Neural progenitor cell (in vitro differentiated cells): Measurements from ENCODE around the gene CNTRL. TPM values are rescaled to one million over a fixed set of nuclear protein-coding genes. Genes with fewer than 3 reads are reported as not detected.
A peak's percentile ranks its signal among the peaks of the same experiment; 100 is the strongest.
"Not testable (repeated sequence)": the region's sequence is repeated elsewhere in the genome, so short reads cannot be mapped to it uniquely, and the experiment has no call there.

Experiments used
- DNase-seq: peaks from one replicate; pipeline ENCODE4 v3.0.0-alpha.2; 2016; ENCODE audit warnings: low spot score
- H2AFZ ChIP-seq: fragments of 200-600 bp; sonication (generic); replicated peaks from 2 replicates; pipeline ENCODE4 v1.6.1; 2016; ENCODE audit warnings: antibody characterized with exemption
- H3F3A ChIP-seq: fragments of 200-600 bp; sonication (generic); 2 replicates; pipeline ENCODE4 v1.6.1; 2016; ENCODE audit warnings: antibody characterized with exemption, low read depth
- H3K27ac ChIP-seq: fragments of 200-600 bp; sonication (generic); 2 replicates; pipeline ENCODE4 v1.5.1; 2016; ENCODE audit warnings: mild to moderate bottlenecking
- H3K27me3 ChIP-seq: fragments of 200-600 bp; sonication (generic); 2 replicates; pipeline ENCODE4 v1.6.1; 2016; ENCODE audit warnings: mild to moderate bottlenecking, moderate library complexity
- H3K36me3 ChIP-seq: fragments of 200-600 bp; sonication (generic); 2 replicates; pipeline ENCODE4 v1.5.1; 2016
- H3K4me1 ChIP-seq: fragments of 200-600 bp; sonication (generic); 2 replicates; pipeline ENCODE4 v1.6.1; 2016; ENCODE audit warnings: mixed run types
- H3K4me2 ChIP-seq: fragments of 200-600 bp; sonication (generic); 2 replicates; pipeline ENCODE4 v1.6.1; 2016
- H3K4me3 ChIP-seq: fragments of 200-600 bp; sonication (generic); 2 replicates; pipeline ENCODE4 v1.5.1; 2016
- H3K79me2 ChIP-seq: fragments of 200-600 bp; sonication (generic); 2 replicates; pipeline ENCODE4 v1.6.1; 2016; ENCODE audit warnings: low read depth
- H3K9ac ChIP-seq: fragments of 200-600 bp; sonication (generic); 2 replicates; pipeline ENCODE4 v1.6.1; 2016
- H3K9me3 ChIP-seq: fragments of 200-600 bp; sonication (generic); 2 replicates; pipeline ENCODE4 v1.5.1; 2016; ENCODE audit warnings: low read depth
- H4K20me1 ChIP-seq: fragments of 200-600 bp; sonication (generic); 2 replicates; pipeline ENCODE4 v1.6.1; 2016; ENCODE audit warnings: low read depth
- H3K27ac Mint-ChIP-seq: 3 replicates; pipeline ENCODE4 v1.8.0; 2021; ENCODE audit warnings: mixed read lengths
- H3K27me3 Mint-ChIP-seq: 2 replicates; pipeline ENCODE4 v1.8.0; 2022; ENCODE audit warnings: low read depth, mild to moderate bottlenecking, inconsistent platforms, moderate library complexity, mixed read lengths; ENCODE audit not compliant: insufficient read depth
- H3K36me3 Mint-ChIP-seq: 3 replicates; pipeline ENCODE4 v1.8.0; 2021; ENCODE audit warnings: mixed read lengths
- H3K4me1 Mint-ChIP-seq: 3 replicates; pipeline ENCODE4 v1.8.0; 2021; ENCODE audit warnings: mixed read lengths
- H3K4me3 Mint-ChIP-seq: 3 replicates; pipeline ENCODE4 v1.8.0; 2021; ENCODE audit warnings: mild to moderate bottlenecking, moderate library complexity, mixed read lengths
- H3K9me3 Mint-ChIP-seq: 3 replicates; pipeline ENCODE4 v1.8.0; 2020; ENCODE audit warnings: mixed read lengths
- CTCF ChIP-seq: fragments of 200-600 bp; sonication (generic); IDR thresholded peaks from 2 replicates; pipeline ENCODE4 v1.5.1; 2017; ENCODE audit warnings: antibody characterized with exemption, mild to moderate bottlenecking
- EZH2 ChIP-seq: fragments of 200-600 bp; sonication (generic); IDR thresholded peaks from 2 replicates; pipeline ENCODE4 v1.6.1; 2017; ENCODE audit warnings: antibody characterized with exemption, mild to moderate bottlenecking, moderate library complexity
- EZH2phosphoT487 ChIP-seq: fragments of 200-600 bp; sonication (generic); IDR thresholded peaks from 2 replicates; pipeline ENCODE4 v1.6.1; 2017; ENCODE audit warnings: antibody characterized with exemption
- total RNA-seq: library from RNA; depleted of rRNA; stranded (reverse); fragments of >200 nt; gene quantifications from 2 replicates; pipeline ENCODE4 v1.2.3, GENCODE V29; 2015; ENCODE audit warnings: low replicate concordance

The CNTRL gene
- total RNA-seq, 1 donor from 2014 or later: 45.4 TPM

- Mint-ChIP-seq H3K9me3 (peaks cover 12% of the 10 kb centered on the region), H3K36me3 (peaks cover 25% of the 10 kb centered on the region), H3K27me3 (peaks cover 2% of the 10 kb centered on the region), H3K4me3 (no peak overlapping the region), H3K4me1 (peaks cover 22% of the 10 kb centered on the region), H3K27ac (peak overlapping the region; percentile 17)
- H3K4me1 ChIP-seq: peaks cover 14% of the 10 kb centered on the region
- no peaks in the 10 kb centered on the region for H3K27me3 ChIP-seq
- H3K27ac ChIP-seq: no peak overlapping the region
- no peak for DNase-seq
- H3K9ac ChIP-seq: no peak overlapping the region
- no peak overlapping the region for H3K4me3 ChIP-seq
- H3K79me2 ChIP-seq: no peaks in the 10 kb centered on the region
- H4K20me1 ChIP-seq: no peaks in the 10 kb centered on the region
- no peaks in the 10 kb centered on the region for H3K9me3 ChIP-seq
- H2AFZ ChIP-seq: no peak overlapping the region
- TF ChIP-seq EZH2 (no peak), EZH2phosphoT487 (no peak), CTCF (no peak)
- H3K4me2 ChIP-seq: no peak overlapping the region
- H3K36me3 ChIP-seq: peaks cover 9% of the 10 kb centered on the region
- H3F3A ChIP-seq: peaks cover 2% of the 10 kb centered on the region
Observed at GRCh38 chr9:121125590-121125989, 50.8 kb downstream of the CNTRL start.

- H3F3A ChIP-seq, H3K4me2 ChIP-seq, H3K4me3 ChIP-seq, H3K36me3 ChIP-seq, DNase-seq, H3K4me3 Mint-ChIP-seq, H3K4me1 ChIP-seq, H2AFZ ChIP-seq, H3K27ac ChIP-seq, H3K79me2 ChIP-seq, H3K9ac ChIP-seq, H3K27me3 ChIP-seq, H3K4me1 Mint-ChIP-seq, H3K9me3 ChIP-seq, H3K27me3 Mint-ChIP-seq, H4K20me1 ChIP-seq, H3K27ac Mint-ChIP-seq: not testable (repeated sequence)
- Mint-ChIP-seq H3K36me3 (peaks cover 35% of the 10 kb centered on the region), H3K9me3 (peaks cover 12% of the 10 kb centered on the region)
Observed at GRCh38 chr9:121129384-121129783, 54.6 kb downstream of the CNTRL start.

- H3K27ac Mint-ChIP-seq: no peak overlapping the region
- Histone ChIP-seq H3K4me2 (peak overlapping the region; percentile 10), H3K4me1 (peaks cover 11% of the 10 kb centered on the region), H3K27me3 (no peaks in the 10 kb centered on the region), H4K20me1 (no peaks in the 10 kb centered on the region), H3F3A (peaks cover 13% of the 10 kb centered on the region), H3K9ac (no peak overlapping the region), H3K4me3 (no peak overlapping the region), H3K36me3 (no peaks in the 10 kb centered on the region), H3K79me2 (no peaks in the 10 kb centered on the region), H3K27ac (no peak overlapping the region), H2AFZ (no peak overlapping the region), H3K9me3 (no peaks in the 10 kb centered on the region)
- H3K4me1 Mint-ChIP-seq: no peaks in the 10 kb centered on the region
- peaks cover 29% of the 10 kb centered on the region for H3K36me3 Mint-ChIP-seq
- peaks cover 10% of the 10 kb centered on the region for H3K9me3 Mint-ChIP-seq
- DNase-seq: no peak
- peaks cover 5% of the 10 kb centered on the region for H3K27me3 Mint-ChIP-seq
- H3K4me3 Mint-ChIP-seq: no peak overlapping the region
- no peak for TF ChIP-seq EZH2
- no peak for TF ChIP-seq EZH2phosphoT487
- no peak for TF ChIP-seq CTCF
Observed at GRCh38 chr9:121133104-121133816, 58.5 kb downstream of the CNTRL start.

GRCh38 chr9:121135642-121136041 is 60.9 kb downstream of the CNTRL start:
- Histone ChIP-seq H3K27me3 (no peaks in the 10 kb centered on the region), H3K9ac (no peak overlapping the region), H3K9me3 (no peaks in the 10 kb centered on the region), H3K4me1 (peaks cover 11% of the 10 kb centered on the region), H3F3A (peaks cover 10% of the 10 kb centered on the region), H3K27ac (no peak overlapping the region), H2AFZ (no peak overlapping the region), H3K36me3 (no peaks in the 10 kb centered on the region), H4K20me1 (no peaks in the 10 kb centered on the region), H3K4me3 (no peak overlapping the region), H3K79me2 (no peaks in the 10 kb centered on the region), H3K4me2 (no peak overlapping the region)
- Mint-ChIP-seq H3K27me3 (peaks cover 2% of the 10 kb centered on the region), H3K4me3 (no peak overlapping the region), H3K36me3 (peaks cover 17% of the 10 kb centered on the region), H3K4me1 (no peaks in the 10 kb centered on the region), H3K9me3 (no peaks in the 10 kb centered on the region), H3K27ac (no peak overlapping the region)
- DNase-seq: peak; percentile 9
- TF ChIP-seq CTCF (no peak), EZH2phosphoT487 (no peak), EZH2 (no peak)
